Epidermal melanocyte (primary cell): ENCODE measurements around the gene DHX35.

ENCODE experiments used
- DNase-seq: peaks from one replicate; pipeline ENCODE4 v3.0.0; 2011; ENCODE audit warnings: low spot score; ENCODE audit not compliant: insufficient read length

Gene DHX35

DNA sequence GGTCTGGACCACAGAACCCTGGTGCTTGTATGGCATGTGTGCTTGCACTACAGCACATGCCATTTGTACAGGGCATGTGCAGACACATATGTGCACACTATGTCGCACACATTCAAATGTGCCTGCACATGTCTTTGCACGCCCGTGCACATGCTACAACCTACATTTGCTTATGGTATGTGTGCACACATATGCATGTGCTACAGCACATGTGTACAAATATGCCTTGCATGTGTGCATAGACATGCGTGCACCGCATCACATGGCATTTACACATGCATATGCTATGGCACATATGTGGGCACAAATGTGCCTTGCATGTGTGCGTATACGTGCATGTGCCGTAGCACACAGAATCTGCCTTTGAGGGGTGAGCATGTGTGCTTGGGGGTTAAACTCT is 90.5 kb downstream of the DHX35 start:
- no peak for DNase-seq

DNA sequence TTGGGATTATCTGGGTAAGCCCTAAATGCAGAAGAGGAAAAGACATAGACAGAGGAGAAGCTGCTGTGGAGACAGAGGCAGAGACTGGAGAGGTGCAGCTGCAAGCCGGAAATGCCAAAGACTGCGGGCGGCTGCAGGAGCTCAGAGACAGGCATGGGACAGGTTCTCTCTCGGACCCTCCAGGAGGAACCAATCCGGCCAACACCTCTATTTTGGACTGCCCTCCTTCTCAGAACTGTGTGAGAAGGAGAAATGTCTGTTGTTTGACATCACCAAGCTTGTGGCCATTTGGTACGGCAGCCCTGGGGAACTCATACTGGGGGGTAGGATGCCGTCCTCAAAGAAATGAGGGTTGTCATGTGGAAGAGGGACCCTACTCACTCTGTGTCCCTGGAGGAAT is 95.0 kb downstream of the DHX35 start:
- DNase-seq: no peak

DNA sequence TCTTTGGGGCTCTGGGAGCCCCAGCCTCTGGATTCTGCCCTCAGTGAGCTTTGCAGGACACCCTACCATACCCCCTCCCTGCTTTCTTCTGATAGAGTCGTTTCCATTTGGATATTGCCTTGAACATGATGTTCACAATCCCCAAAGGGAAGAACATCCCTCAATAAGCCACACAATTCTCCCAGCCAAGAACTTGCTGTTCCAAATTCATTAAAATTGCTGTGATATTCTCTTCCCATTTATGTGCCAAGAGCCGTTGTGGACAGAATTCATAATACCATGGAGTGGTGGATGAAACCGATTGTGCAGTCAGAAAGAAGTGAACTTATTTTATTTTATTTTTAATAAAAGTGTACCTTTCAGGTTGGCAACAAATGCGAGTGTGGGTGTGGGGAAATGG is 95.8 kb downstream of the DHX35 start:
- no peak for DNase-seq

DNA sequence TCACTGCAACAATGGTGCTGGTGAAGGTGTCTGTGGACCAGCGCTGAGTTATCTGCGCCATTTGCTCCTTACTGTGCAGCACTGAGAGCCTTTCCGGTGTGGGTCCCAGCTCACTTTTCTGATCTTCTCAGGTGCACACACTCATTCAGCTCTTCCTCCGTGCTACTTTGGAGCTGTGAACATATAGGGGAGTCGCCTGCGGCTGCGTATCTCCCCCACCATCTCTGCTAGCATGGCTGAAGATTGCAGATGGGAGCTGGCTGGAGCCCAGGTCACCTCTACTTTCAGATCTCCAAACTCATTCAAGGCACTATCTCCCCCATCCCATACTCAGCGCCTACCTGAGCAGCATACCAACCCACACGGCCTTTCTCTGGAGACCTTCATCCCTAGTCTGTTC is 96.9 kb downstream of the DHX35 start:
- DNase-seq: no peak

DNA sequence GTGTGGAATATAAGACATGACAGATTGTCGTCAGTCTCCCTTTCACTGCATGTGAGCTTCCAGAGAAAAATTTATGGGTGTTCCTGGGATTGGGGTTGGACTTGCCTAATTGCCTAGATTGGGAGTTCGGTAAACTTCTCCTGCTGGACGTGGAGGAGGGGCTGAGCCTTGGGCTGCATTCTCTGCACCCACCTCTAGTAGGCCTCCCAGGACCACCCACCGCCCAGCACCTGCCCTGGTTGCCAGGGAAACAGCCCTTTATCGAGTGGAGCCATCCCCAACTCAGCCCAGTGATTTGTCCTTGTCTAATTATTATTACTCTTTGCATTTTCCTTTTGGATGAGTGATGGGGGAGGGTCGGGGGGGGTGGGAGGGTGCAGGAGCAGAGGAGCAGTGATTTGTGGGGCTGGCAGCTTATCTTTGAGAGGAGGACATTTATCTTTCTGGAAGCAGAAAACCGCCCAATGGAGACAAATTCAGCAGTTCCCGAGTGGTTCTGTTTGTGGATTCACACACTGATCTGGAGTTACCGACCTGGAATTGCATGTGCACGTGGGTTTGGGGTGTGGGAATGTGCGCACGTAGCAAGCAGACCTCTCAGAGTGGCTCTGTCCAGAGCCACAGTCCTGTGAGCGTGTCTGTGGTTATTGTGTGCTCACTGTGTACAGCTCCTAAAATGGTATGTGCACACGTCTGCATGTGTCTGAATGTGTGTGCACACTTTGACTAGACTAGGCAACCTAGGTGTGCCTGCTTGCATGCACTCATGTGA is 104.5 kb downstream of the DHX35 start:
- no peak for DNase-seq

DNA sequence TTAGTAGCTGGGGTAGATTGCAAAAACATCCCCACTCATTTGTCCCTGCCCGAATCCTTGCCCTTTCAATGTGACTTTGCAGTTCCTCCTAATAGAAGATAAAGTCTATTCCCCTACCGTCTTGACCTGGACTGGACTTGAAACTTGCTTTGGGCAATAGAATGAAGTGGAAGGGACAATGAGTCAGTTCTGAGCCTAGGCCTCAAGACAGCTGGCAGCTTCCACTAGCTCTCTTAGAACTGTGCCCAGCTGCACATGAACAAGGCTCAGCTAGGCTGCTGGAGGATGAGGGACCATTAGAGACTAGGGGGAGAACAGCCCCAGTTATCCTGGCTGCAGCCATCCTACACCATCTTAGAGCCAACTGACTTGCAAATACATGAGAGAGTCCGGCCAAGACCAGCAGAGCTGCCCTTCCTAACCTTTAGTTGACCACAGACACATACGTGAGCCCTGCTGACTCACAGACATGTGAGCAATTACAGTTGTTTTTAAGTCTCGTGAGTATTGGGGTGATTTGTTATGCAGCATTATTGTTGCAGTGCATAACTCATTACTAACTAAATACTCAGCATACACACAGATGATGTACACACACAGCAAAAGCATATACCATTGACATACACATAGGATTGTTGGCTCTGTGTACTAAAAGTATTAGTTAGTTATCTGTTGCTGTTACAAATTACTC is 105.5 kb downstream of the DHX35 start:
- DNase-seq: no peak

DNA sequence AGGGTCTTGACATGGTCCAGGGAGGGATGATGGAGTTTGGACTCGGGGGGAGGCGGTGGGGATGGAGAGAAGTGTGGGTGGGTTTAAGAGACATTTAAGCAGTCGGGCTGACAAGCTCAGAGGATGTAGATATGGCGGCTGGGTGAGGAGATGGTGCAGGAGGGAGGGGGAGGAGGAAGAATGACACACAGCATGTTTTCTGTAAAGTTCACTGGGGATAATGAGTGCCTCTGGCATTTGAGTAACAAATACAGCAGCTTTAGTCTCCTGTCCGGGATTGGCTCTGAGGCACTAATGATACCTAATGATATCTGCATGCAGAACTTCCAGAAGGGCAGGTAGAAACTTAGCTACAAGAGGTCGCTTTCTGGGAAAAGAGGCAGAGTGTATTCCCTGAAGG is 107.8 kb downstream of the DHX35 start:
- no peak for DNase-seq

DNA sequence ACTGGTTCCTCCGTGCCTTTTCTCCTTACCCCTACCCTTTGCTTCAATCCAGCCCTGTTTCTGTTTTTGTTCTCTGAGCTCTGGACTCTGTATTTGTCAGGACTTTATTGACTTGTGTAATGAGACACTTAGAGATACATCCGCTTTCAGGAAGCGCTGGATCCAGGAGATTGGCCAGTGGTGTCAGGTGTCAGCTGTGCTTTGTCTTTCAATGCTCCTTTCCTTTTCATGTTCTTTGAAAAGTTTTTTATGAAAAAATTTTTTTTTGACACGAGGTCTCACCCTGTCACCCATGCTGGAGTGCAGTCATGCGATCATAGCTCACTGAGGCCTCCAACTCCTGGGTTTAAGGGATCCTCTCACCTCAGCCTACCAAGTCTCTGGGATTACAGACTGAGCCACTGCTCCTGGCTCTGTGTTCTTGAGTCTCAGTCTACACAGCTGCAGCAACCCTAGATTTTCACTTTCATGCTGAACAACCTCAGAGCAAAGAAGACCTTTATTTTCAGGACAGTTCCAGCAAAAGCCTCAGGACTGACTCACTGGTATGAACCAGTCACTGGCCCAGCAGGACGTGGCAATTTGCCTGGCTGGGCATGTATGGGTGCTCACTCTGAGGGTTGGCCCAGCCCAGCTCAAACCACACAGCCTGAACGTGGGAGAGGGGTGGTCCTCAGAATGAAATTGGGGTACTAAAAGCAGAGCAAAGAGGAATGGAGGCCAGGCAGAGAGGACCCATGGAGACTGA is 108.5 kb downstream of the DHX35 start:
- no peak for DNase-seq

DNA sequence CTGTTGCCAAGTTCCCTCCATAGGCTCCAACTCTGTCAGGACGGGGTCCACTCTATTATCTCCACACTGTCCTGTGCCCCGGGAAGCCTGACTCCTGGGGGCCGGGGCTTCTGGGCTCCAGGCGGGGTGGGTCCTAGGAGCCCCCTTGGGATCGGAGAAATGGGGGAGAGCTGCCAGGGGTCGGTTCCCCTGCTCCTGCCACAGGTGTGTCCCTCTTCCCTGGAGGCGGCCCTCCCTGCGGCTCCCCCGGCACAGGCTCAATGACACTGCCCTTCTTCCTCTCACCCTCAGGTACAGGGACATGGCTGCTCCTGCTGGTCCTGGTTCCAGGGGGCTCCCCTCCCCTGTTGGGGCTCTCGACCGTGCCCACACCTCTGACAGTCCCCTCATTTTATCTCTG is 110.0 kb downstream of the DHX35 start:
- no peak for DNase-seq

DNA sequence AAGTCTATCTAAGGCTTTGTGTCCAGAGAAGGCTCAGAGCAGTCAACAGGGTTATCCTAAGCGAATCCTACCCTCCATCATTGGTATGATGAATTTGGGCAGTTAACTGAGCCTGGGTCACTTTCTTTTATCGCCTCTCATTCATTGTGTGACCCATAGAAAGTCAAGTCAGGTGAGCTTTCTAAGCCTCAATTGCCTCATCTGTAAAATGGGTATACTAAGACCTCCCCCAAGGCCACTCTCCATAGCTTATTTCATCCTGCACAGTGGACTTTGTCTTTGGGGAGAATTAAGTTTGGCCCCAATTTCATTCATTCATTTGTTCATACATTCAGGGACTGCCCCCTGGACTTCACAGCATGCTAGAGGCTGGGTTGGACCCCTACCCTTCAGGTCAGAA is 110.5 kb downstream of the DHX35 start:
- DNase-seq: no peak

DNA sequence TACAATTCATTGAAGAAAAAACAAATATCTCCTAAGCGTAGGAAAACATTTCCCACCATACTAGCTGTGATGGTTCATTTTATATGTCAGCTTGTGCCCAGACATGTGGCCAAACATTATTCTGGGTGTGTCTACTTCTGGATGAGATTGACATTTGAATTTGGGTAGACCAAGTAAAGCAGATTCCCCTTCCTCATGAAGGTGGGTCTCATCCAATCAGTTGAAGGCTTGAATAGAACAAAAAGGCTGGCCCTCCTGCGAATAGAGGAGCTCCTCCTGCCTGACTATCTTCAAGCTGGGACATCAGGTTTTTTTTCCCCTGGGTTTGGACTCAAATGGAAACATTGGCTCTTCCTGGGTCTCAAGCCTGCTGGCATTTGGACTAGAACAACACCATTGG is 113.6 kb downstream of the DHX35 start:
- no peak for DNase-seq

DNA sequence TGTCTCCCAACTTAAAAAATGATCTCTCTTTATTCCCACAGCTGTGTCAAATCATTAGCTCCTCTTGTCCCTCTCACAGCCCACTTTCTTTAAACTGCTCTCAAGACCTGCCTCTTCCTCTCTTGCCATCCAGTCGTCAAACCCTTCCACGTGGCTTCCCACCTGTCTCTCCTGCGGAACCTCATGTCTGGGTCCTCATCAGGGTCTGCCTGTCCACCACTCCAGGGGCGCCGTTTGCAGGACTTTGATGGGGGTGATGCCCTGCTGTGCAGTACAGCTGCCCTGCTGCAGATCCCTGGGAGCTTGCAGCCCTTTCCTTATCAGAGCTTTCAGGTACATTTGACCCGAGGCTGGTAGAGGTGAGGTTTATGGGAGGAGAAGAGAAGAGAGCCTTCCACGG is 114.8 kb downstream of the DHX35 start:
- DNase-seq: no peak

DNA sequence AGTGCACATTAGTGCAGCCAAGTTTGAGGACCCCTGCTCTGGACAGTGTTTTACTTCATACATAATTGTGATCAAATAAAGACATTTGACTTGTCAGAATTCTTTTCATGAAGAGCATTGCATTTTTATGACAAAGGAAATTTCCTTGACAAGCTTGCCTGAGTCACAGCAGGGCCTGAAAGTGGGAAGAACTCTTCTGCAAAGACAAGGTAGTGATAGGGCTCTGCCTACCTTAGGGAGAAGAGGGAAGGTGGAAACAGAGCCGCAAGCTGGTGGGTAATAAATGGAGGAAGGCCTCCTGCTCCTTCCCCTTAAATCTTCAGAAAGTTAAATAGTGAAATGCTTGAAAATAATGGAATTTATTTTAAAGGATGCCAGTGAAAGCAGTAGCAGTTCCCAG is 118.2 kb downstream of the DHX35 start:
- DNase-seq: no peak

DNA sequence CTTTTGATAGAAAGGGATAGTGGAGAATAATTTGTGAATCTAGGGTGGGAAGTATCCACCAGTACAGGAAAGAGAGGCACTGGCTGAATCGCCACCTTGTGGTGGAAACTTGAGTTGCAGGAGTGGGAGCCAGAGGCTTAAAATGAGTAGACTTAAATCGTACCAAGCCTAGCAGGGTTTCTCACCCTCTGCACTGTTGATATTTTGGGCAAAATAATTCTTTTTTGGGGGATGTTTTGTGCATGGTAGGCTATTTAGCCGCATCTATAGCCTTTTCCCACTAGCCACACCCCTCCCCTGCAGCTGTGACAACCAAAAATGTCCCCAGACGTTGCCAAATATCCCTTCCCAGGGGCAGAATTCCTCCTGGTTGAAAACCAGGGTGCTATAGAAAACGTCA is 119.1 kb downstream of the DHX35 start:
- peak; percentile 96 for DNase-seq

DNA sequence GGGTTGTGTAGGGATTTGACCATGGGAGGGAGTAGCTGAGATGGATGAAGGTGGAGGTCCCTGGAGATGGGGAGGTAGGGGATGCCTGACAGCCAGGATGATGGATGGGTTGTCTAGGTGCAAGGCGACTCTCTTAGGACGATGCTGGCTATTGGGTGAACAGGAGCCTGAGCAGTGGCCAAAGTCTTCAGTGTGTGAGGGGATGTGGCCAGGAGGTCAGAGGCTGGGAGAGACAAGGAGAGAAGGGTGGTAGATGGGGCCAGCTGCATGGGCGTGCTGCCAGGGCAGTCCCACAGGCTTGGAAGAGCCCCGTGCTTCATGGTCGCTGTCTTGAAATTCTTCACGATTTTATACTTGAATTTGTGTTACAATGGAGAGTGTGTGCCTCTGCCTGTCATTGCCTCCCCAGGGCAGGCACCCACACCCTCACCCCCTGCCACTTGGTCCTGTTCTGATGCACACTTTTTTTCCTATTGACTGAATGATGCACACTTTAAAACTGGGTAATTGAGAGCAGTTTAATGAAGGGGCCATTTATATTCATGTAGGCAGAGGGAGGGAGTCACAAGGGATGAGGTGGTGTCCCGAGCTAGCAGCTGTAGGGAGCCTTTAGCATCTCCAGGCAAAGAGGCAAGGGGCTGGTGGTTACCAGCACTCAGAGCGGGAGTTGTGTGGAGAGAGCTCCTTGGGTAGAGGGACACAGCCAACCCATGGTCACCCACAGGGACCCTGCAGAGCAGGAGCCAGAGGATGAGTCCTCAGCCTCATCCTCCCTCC is 120.7 kb downstream of the DHX35 start:
- no peak for DNase-seq

DNA sequence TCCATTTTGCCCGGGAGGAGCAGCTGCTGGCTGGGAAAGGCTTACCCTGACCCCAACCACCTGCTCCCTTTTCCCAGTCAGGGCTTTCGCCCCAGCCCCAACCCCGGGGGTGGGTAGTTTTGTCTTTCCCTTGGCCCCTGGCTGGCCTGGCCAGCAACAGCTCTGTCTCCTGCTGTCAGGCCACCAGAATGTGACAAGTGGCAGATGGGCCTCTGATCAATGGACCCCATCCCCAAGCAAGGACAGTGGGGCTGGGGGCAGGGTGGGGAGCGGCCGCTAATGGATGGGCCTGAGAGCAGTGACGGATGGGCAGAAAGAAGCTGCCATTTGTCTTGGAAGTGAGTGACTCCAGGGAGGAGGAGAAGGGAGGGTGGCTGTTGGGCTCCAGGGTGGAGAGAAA is 121.6 kb downstream of the DHX35 start:
- DNase-seq: no peak

DNA sequence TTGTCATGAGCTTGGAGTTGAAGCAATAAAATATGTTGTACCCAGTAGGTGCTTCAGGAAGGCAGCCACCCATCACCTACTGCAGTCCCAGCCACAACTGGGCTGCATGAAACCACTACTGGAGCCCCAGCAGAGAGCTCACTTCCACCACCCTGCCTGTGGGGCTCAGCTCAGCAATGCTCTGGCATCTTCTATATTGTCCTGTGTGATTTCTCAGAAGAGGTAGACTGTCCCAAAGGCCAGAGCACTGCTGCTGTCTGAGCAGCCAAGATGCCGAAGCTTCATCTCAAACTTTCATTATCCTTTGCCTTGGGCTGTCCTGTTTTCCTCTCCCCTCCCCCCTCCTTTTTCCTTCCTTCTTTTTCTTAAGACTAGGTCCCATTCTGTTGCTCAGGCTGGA is 126.9 kb downstream of the DHX35 start:
- no peak for DNase-seq
